ES-I3 (cell line): ENCODE results near the gene M1AP.
"Not testable (repeated sequence)": the region's sequence is repeated elsewhere in the genome, so short reads cannot be mapped to it uniquely, and the experiment has no call there.

Source experiments
- H3K36me3 ChIP-seq: 2 replicates; pipeline ENCODE4 v1.6.1; 2013; ENCODE audit warnings: mild to moderate bottlenecking, low read length, control low read depth, moderate library complexity; ENCODE audit not compliant: insufficient read depth
- H3K4me1 ChIP-seq: 2 replicates; pipeline ENCODE4 v1.6.1; 2013; ENCODE audit warnings: mild to moderate bottlenecking, control low read depth, low read length; ENCODE audit not compliant: insufficient read depth
- H3K9ac ChIP-seq: 2 replicates; pipeline ENCODE4 v1.6.1; 2013; ENCODE audit warnings: low read depth, mild to moderate bottlenecking, low read length, moderate library complexity
- H3K9me3 ChIP-seq: 2 replicates; pipeline ENCODE4 v1.6.1; 2013; ENCODE audit warnings: mild to moderate bottlenecking, low read length, moderate library complexity; ENCODE audit not compliant: control insufficient read depth, insufficient read depth

Gene M1AP

GRCh38 chr2:74573747-74574562 lies 74.2 kb downstream of the M1AP start:
- no peak overlapping the region for H3K9ac ChIP-seq
- no peaks in the 10 kb centered on the region for H3K9me3 ChIP-seq
- H3K4me1 ChIP-seq = no peaks in the 10 kb centered on the region
- H3K36me3 ChIP-seq = no peaks in the 10 kb centered on the region

DNA sequence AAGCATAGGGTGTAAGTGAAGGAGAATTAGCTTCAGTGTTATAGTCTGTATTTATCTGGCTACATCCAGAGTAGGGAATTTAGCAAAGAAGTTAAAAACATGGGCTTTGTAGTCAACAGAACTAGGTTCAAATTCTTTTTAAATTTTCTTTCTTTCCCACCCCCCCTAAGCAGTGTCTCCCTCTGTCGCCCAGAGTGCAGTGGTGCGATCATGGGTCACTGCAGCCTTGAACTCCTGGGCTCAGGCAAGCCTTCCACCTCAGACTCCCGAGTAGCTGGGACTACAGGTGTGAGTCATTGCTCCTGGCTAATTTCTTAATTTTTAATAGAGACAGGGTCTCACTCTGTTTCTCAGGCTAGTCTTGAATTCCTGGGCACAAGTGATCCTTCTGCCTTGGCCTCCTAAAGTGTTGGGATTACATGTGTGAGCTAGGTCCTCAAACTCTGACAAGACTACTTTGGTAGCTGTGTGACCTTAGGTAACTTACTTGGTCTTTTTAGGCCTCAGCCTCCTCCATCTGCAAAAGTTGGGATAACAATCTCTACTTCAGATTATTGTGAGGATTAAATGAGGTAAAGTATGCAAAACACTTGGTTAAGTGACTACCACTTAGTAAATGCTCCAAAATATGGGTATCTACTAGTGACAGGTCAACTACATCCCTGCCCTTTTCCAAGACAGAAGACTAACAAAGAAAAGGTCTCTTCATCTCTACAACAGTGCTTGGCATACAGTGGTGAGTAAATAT lies 75.8 kb downstream of the M1AP start:
- no peaks in the 10 kb centered on the region for H3K4me1 ChIP-seq
- no peaks in the 10 kb centered on the region for H3K9me3 ChIP-seq
- no peaks in the 10 kb centered on the region for H3K36me3 ChIP-seq
- no peak overlapping the region for H3K9ac ChIP-seq

- H3K9ac ChIP-seq = no peak overlapping the region
- H3K9me3 ChIP-seq = no peaks in the 10 kb centered on the region
- no peaks in the 10 kb centered on the region for H3K36me3 ChIP-seq
- H3K4me1 ChIP-seq = no peaks in the 10 kb centered on the region
Measured at GRCh38 chr2:74571058-74571457, 77.1 kb downstream of the M1AP start.

GRCh38 chr2:74569686-74570085 lies 78.4 kb downstream of the M1AP start:
- no peaks in the 10 kb centered on the region for H3K4me1 ChIP-seq
- no peak overlapping the region for H3K9ac ChIP-seq
- no peaks in the 10 kb centered on the region for H3K36me3 ChIP-seq
- H3K9me3 ChIP-seq = no peaks in the 10 kb centered on the region

DNA sequence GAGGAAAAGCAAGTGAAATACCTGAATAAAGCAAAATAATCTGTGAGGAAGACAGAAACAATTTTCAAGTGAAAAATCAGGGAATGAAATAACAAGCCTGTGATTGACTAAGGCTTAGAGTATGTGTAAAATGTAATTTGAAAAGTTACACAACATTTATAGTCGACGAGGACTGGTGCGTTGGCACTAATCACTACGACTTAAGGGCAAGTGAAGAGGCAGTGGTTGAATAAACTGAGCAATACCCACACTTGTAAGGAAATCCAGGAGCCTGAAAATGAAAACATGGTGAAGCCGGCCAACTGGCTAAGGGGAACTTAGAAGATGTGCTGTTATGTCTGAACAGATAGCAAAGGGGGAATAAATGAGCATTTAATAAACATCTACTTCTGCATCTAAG lies 80.2 kb downstream of the M1AP start:
- Histone ChIP-seq H3K4me1 (no peaks in the 10 kb centered on the region), H3K9ac (no peak overlapping the region), H3K36me3 (no peaks in the 10 kb centered on the region), H3K9me3 (no peaks in the 10 kb centered on the region)

- H3K9ac ChIP-seq = no peak overlapping the region
- H3K36me3 ChIP-seq = no peaks in the 10 kb centered on the region
- no peaks in the 10 kb centered on the region for H3K9me3 ChIP-seq
- no peaks in the 10 kb centered on the region for H3K4me1 ChIP-seq
Measured at GRCh38 chr2:74566754-74567085, 81.4 kb downstream of the M1AP start.

- no peaks in the 10 kb centered on the region for H3K9me3 ChIP-seq
- H3K9ac ChIP-seq = no peak overlapping the region
- no peaks in the 10 kb centered on the region for H3K36me3 ChIP-seq
- H3K4me1 ChIP-seq = no peaks in the 10 kb centered on the region
Measured at GRCh38 chr2:74566076-74566753, 81.9 kb downstream of the M1AP start.

DNA sequence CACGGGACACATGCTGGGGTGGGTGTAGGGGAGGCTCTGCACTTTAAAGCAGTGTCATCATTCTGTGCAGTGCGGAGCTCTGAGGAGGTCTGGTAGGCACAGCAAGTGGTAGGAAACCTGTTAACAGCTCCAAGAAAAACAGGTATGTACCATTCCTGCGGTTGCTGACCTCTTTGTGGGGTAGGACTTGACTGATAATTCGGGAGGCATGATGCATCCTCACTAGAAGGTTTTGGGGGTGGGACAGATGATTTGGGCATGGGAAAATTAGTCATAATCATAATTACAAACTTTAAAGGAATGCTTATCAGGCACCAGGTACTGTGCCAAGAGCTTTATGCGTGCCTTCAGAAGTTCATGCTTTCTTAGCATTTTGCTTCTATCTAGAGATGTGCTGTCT lies 83.9 kb downstream of the M1AP start:
- Histone ChIP-seq H3K9me3 (no peaks in the 10 kb centered on the region), H3K9ac (no peak overlapping the region), H3K4me1 (peaks cover 14% of the 10 kb centered on the region)

DNA sequence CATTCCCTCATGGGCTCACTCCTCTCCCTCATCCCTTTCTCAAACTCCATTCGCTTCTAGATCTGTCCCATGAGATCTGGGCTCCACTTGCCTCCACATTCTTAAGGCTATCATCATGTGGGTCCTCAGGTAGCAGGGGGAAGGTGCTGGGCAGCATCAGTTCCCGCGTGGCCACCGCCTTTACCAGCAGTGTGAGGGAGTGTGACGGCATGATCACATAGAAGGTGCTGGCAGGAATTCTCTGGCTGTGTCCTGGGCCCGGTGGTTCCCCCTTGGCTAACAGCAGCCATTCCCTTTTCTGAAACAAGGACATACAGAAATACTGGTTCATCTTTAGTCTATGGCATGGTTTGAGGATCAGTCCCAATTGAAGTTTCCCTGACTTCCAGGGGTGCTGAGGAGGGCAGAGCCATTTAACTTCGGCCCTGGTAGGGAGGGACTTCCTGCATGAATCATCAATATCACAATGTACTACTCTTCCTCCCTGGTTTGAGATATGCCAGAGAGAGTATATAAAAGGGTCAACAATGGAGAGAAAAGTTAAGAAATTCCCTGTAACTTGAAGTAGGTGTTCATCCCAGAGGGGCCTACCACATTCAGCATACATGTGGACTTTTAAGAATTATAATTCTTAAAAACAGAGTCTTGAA lies 85.9 kb downstream of the M1AP start:
- Histone ChIP-seq H3K9ac (no peak overlapping the region), H3K9me3 (no peaks in the 10 kb centered on the region), H3K4me1 (peaks cover 14% of the 10 kb centered on the region), H3K36me3 (no peaks in the 10 kb centered on the region)

More for the DNA sequence above, 83.9 kb downstream of the M1AP start:
- H3K36me3 ChIP-seq = no peaks in the 10 kb centered on the region

GRCh38 chr2:74561022-74561421 lies 87.1 kb downstream of the M1AP start:
- H3K9ac ChIP-seq, H3K36me3 ChIP-seq, H3K9me3 ChIP-seq: not testable (repeated sequence)
- peaks cover 14% of the 10 kb centered on the region for H3K4me1 ChIP-seq

- Histone ChIP-seq H3K36me3 (no peaks in the 10 kb centered on the region), H3K4me1 (peaks cover 17% of the 10 kb centered on the region), H3K9ac (no peak overlapping the region), H3K9me3 (no peaks in the 10 kb centered on the region)
Measured at GRCh38 chr2:74560591-74560990, 87.5 kb downstream of the M1AP start.

GRCh38 chr2:74559912-74560311 lies 88.2 kb downstream of the M1AP start:
- Histone ChIP-seq H3K36me3 (no peaks in the 10 kb centered on the region), H3K9ac (no peak overlapping the region), H3K9me3 (no peaks in the 10 kb centered on the region)

GRCh38 chr2:74558284-74559230 lies 89.6 kb downstream of the M1AP start:
- H3K36me3 ChIP-seq = no peaks in the 10 kb centered on the region
- peaks cover 18% of the 10 kb centered on the region for H3K4me1 ChIP-seq
- H3K9ac ChIP-seq = no peak overlapping the region
- H3K9me3 ChIP-seq = no peaks in the 10 kb centered on the region

More at GRCh38 chr2:74559912-74560311, 88.2 kb downstream of the M1AP start:
- H3K4me1 ChIP-seq = peaks cover 18% of the 10 kb centered on the region
